HEK293 (cell line): ENCODE results near the gene THOP1.

Experiments used
- AEBP2 ChIP-seq: fragments of 450-650 bp; formaldehyde crosslinking; IDR thresholded peaks from 2 replicates; pipeline ENCODE4 v1.5.1; 2016; ENCODE audit warnings: missing biosample characterization, missing genetic modification characterization, borderline replicate concordance
- GLIS1 ChIP-seq: fragments of 450-650 bp; formaldehyde crosslinking; IDR thresholded peaks from 2 replicates; pipeline ENCODE4 v1.5.1; 2016; ENCODE audit warnings: missing biosample characterization, missing genetic modification characterization
- HOXD13 ChIP-seq: sonication (generic); formaldehyde crosslinking; IDR thresholded peaks from 2 replicates; pipeline ENCODE4 v1.8.0; 2022; ENCODE audit warnings: missing genetic modification reagents, borderline replicate concordance
- ZBTB1 ChIP-seq: fragments of 450-650 bp; formaldehyde crosslinking; IDR thresholded peaks from 2 replicates; pipeline ENCODE4 v1.5.1; 2016; ENCODE audit warnings: missing biosample characterization, missing genetic modification characterization
- ZFP37 ChIP-seq: fragments of 450-650 bp; formaldehyde crosslinking; IDR thresholded peaks from 2 replicates; pipeline ENCODE4 v1.5.1; 2016; ENCODE audit warnings: missing biosample characterization, missing genetic modification characterization
- ZNF133 ChIP-seq: fragments of 450-650 bp; formaldehyde crosslinking; IDR thresholded peaks from 2 replicates; pipeline ENCODE4 v1.5.1; 2016; ENCODE audit warnings: missing biosample characterization, missing genetic modification characterization
- ZNF148 ChIP-seq: fragments of 450-650 bp; formaldehyde crosslinking; IDR thresholded peaks from 2 replicates; pipeline ENCODE4 v1.5.0; 2017; ENCODE audit warnings: missing biosample characterization, missing genetic modification characterization, borderline replicate concordance
- ZNF175 ChIP-seq: fragments of 450-650 bp; formaldehyde crosslinking; IDR thresholded peaks from 2 replicates; pipeline ENCODE4 v1.5.1; 2016; ENCODE audit warnings: missing biosample characterization, missing genetic modification characterization
- ZNF311 ChIP-seq: fragments of 450-650 bp; formaldehyde crosslinking; IDR thresholded peaks from 2 replicates; pipeline ENCODE4 v1.5.1; 2017; ENCODE audit warnings: missing biosample characterization, missing genetic modification characterization, borderline replicate concordance
- ZNF354C ChIP-seq: fragments of 450-650 bp; formaldehyde crosslinking; IDR thresholded peaks from 2 replicates; pipeline ENCODE4 v1.5.1; 2016; ENCODE audit warnings: missing biosample characterization, missing genetic modification characterization, low read depth, borderline replicate concordance
- ZNF366 ChIP-seq: fragments of 450-650 bp; formaldehyde crosslinking; conservative IDR thresholded peaks from 2 replicates; pipeline ENCODE4 v1.5.1; 2016; ENCODE audit warnings: missing biosample characterization, missing genetic modification characterization
- ZNF394 ChIP-seq: fragments of 450-650 bp; formaldehyde crosslinking; IDR thresholded peaks from 2 replicates; pipeline ENCODE4 v1.5.1; 2016; ENCODE audit warnings: missing biosample characterization, missing genetic modification characterization, mild to moderate bottlenecking, moderate library complexity, borderline replicate concordance
- ZNF488 ChIP-seq: fragments of 450-650 bp; formaldehyde crosslinking; IDR thresholded peaks from 2 replicates; pipeline ENCODE4 v1.5.1; 2016; ENCODE audit warnings: missing biosample characterization, missing genetic modification characterization
- ZNF585B ChIP-seq: fragments of 450-650 bp; formaldehyde crosslinking; IDR thresholded peaks from 2 replicates; pipeline ENCODE4 v1.5.1; 2016; ENCODE audit warnings: missing biosample characterization, missing genetic modification characterization
- ZNF626 ChIP-seq: fragments of 450-650 bp; sonication (Bioruptor Pico); formaldehyde crosslinking; IDR thresholded peaks from 2 replicates; pipeline ENCODE4 v1.5.1; 2018; ENCODE audit warnings: missing biosample characterization, missing genetic modification characterization, inconsistent platforms
- ZNF677 ChIP-seq: fragments of 450-650 bp; IDR thresholded peaks from 2 replicates; pipeline ENCODE4 v1.5.0; 2018; ENCODE audit warnings: missing biosample characterization, mild to moderate bottlenecking, missing genetic modification characterization, moderate library complexity
- ZNF76 ChIP-seq: fragments of 450-650 bp; formaldehyde crosslinking; IDR thresholded peaks from 2 replicates; pipeline ENCODE4; 2016; ENCODE audit warnings: low read depth, missing biosample characterization, missing genetic modification characterization, borderline replicate concordance
- ZSCAN23 ChIP-seq: fragments of 450-650 bp; formaldehyde crosslinking; IDR thresholded peaks from 2 replicates; pipeline ENCODE4 v1.5.1; 2016; ENCODE audit warnings: missing biosample characterization, missing genetic modification characterization
- ZXDB ChIP-seq: fragments of 450-650 bp; formaldehyde crosslinking; IDR thresholded peaks from 2 replicates; pipeline ENCODE4 v1.5.1; 2016; ENCODE audit warnings: missing biosample characterization, missing genetic modification characterization
- TF ChIP-seq, protein P1 (sequence below): fragments of 450-650 bp; formaldehyde crosslinking; IDR thresholded peaks from 2 replicates; pipeline ENCODE4 v1.5.1; 2016; ENCODE audit warnings: missing biosample characterization, missing genetic modification characterization
- TF ChIP-seq, protein P2 (sequence below): fragments of 450-650 bp; formaldehyde crosslinking; optimal IDR thresholded peaks from 2 replicates; pipeline ENCODE3; 2016; ENCODE audit warnings: missing biosample characterization, mild to moderate bottlenecking, missing genetic modification characterization
- TF ChIP-seq, protein P3 (sequence below): fragments of 450-650 bp; formaldehyde crosslinking; IDR thresholded peaks from 2 replicates; pipeline ENCODE4 v1.5.1; 2016; ENCODE audit warnings: missing biosample characterization, missing genetic modification characterization
- TF ChIP-seq, protein P4 (sequence below): fragments of 450-650 bp; formaldehyde crosslinking; IDR thresholded peaks from 2 replicates; pipeline ENCODE4 v1.5.1; 2016; ENCODE audit warnings: missing biosample characterization, missing genetic modification characterization

THOP1 gene

DNA sequence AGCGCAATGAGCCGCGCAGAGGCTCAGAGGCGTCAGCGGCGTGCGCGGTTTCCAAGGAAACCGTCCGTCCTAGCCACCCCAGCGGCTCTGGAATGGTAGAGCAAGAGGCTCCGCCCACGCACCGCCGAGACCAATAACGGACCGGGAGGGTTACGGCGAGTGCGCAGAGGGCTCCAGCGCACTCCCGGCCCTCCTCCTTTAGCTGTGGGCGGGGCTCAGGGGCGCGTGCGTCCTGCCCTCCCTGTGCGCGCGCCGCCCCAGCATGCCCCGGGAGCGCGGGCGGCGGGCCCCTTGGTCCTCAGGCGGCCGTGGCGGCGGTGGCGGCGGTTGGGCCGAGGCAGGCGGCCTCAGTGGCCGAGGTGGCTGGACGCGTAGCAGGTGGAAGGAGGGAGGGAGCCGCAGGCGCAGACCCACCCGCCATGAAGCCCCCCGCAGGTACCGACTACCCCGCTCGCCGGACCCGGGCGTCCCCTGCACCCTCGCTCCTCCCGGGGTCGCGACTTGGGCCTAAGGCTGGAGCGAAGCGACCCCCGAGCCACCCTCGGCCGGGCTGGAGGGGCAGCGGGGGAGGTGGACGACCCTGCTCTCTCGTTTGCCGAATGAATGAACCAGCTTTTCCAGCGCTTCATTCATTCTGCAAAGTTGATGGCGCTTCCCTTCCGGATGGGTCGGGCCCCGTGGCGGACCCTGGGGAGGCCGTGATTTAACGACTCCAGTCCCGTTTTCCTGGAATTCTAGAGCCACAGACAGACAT lies at the start of gene THOP1 (continued):
- TF ChIP-seq, protein P1, sequence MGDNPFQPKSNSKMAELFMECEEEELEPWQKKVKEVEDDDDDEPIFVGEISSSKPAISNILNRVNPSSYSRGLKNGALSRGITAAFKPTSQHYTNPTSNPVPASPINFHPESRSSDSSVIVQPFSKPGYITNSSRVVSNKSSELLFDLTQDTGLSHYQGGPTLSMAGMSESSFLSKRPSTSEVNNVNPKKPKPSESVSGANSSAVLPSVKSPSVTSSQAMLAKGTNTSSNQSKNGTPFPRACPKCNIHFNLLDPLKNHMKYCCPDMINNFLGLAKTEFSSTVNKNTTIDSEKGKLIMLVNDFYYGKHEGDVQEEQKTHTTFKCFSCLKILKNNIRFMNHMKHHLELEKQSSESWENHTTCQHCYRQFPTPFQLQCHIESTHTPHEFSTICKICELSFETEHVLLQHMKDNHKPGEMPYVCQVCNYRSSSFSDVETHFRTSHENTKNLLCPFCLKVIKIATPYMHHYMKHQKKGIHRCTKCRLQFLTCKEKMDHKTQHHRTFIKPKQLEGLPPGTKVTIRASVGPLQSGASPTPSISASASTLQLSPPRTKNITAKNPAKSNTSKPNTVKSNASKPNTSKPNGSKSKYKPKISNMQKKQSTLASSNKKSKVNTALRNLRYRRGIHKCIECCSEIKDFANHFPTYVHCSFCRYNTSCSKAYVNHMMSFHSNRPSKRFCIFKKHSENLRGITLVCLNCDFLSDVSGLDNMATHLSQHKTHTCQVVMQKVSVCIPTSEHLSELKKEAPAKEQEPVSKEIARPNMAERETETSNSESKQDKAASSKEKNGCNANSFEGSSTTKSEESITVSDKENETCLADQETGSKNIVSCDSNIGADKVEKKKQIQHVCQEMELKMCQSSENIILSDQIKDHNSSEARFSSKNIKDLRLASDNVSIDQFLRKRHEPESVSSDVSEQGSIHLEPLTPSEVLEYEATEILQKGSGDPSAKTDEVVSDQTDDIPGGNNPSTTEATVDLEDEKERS (tag by site-specific recombination), result no peak
- TF ChIP-seq ZNF133 (tag by site-specific recombination) (no peak), ZNF585B (tag by site-specific recombination) (no peak), ZNF148 (no peak), ZNF366 (0 out of 2 replicates have a peak, but pooled peaks have one; percentile 18), ZNF626 (tag by site-specific recombination) (no peak), ZNF311 (tag by site-specific recombination) (no peak), ZNF394 (tag by site-specific recombination) (0 out of 2 replicates have a peak, but pooled peaks have one; percentile 20), HOXD13 (CRISPR knock-in tag) (no peak), ZXDB (tag by site-specific recombination) (peak; percentile 53; the same call in 1 of the 2 replicates), ZFP37 (tag by site-specific recombination) (no peak), AEBP2 (tag by site-specific recombination) (no peak), ZNF76 (tag by site-specific recombination) (peak; percentile 62; the same call in 1 of the 2 replicates), ZBTB1 (tag by site-specific recombination) (no peak), ZNF488 (tag by site-specific recombination) (no peak), ZNF175 (tag by site-specific recombination) (no peak), ZSCAN23 (no peak), ZNF677 (tag by site-specific recombination) (peak; percentile 44), GLIS1 (tag by site-specific recombination) (peak; percentile 11; the same call in 1 of the 2 replicates), ZNF354C (tag by site-specific recombination) (no peak)
- TF ChIP-seq, protein P2, sequence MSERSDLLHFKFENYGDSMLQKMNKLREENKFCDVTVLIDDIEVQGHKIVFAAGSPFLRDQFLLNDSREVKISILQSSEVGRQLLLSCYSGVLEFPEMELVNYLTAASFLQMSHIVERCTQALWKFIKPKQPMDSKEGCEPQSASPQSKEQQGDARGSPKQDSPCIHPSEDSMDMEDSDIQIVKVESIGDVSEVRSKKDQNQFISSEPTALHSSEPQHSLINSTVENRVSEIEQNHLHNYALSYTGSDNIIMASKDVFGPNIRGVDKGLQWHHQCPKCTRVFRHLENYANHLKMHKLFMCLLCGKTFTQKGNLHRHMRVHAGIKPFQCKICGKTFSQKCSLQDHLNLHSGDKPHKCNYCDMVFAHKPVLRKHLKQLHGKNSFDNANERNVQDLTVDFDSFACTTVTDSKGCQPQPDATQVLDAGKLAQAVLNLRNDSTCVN (tag by site-specific recombination), result peak; percentile 88
- TF ChIP-seq, protein P3, sequence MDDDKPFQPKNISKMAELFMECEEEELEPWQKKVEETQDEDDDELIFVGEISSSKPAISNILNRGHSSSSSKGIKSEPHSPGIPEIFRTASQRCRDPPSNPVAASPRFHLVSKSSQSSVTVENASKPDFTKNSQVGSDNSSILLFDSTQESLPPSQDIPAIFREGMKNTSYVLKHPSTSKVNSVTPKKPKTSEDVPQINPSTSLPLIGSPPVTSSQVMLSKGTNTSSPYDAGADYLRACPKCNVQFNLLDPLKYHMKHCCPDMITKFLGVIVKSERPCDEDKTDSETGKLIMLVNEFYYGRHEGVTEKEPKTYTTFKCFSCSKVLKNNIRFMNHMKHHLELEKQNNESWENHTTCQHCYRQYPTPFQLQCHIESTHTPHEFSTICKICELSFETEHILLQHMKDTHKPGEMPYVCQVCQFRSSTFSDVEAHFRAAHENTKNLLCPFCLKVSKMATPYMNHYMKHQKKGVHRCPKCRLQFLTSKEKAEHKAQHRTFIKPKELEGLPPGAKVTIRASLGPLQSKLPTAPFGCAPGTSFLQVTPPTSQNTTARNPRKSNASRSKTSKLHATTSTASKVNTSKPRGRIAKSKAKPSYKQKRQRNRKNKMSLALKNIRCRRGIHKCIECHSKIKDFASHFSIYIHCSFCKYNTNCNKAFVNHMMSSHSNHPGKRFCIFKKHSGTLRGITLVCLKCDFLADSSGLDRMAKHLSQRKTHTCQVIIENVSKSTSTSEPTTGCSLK (tag by site-specific recombination), result no peak
- TF ChIP-seq, protein P4, sequence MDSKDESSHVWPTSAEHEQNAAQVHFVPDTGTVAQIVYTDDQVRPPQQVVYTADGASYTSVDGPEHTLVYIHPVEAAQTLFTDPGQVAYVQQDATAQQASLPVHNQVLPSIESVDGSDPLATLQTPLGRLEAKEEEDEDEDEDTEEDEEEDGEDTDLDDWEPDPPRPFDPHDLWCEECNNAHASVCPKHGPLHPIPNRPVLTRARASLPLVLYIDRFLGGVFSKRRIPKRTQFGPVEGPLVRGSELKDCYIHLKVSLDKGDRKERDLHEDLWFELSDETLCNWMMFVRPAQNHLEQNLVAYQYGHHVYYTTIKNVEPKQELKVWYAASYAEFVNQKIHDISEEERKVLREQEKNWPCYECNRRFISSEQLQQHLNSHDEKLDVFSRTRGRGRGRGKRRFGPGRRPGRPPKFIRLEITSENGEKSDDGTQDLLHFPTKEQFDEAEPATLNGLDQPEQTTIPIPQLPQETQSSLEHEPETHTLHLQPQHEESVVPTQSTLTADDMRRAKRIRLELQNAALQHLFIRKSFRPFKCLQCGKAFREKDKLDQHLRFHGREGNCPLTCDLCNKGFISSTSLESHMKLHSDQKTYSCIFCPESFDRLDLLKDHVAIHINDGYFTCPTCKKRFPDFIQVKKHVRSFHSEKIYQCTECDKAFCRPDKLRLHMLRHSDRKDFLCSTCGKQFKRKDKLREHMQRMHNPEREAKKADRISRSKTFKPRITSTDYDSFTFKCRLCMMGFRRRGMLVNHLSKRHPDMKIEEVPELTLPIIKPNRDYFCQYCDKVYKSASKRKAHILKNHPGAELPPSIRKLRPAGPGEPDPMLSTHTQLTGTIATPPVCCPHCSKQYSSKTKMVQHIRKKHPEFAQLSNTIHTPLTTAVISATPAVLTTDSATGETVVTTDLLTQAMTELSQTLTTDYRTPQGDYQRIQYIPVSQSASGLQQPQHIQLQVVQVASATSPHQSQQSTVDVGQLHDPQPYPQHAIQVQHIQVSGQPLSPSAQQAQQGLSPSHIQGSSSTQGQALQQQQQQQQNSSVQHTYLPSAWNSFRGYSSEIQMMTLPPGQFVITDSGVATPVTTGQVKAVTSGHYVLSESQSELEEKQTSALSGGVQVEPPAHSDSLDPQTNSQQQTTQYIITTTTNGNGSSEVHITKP (tag by site-specific recombination), result peak; percentile 66
